Measurements from ENCODE around the gene WSCD1.

GRCh38 chr17:6078458-6078871, 8.3 kb downstream of the WSCD1 start:
- TF ChIP-seq CTCF (IDR thresholded peaks at IDR 0.05) (no peak), POLR2A (IDR thresholded peaks at IDR 0.05) (no peak), EP300 (IDR thresholded peaks at IDR 0.05) (no peak)
